SJSA1 (cell line): Measurements from ENCODE around the gene CENPV. TPM values are rescaled to one million over a fixed set of nuclear protein-coding genes. Genes with fewer than 3 reads are reported as not detected.
A peak's percentile ranks its signal among the peaks of the same experiment; 100 is the strongest.

Experiments
- DNase-seq, 2 experiments: peaks; one replicate each; pipeline ENCODE4 v3.0.0-alpha.2; 2015 to 2020; ENCODE audit warnings: low spot score in 2 of 2, low read depth in 1 of 2
- H3K27ac ChIP-seq: fragments of 250-450 bp; sonication (Bioruptor Pico); 2 replicates; pipeline ENCODE4 v1.5.1; 2020; ENCODE audit warnings: mild to moderate bottlenecking, moderate library complexity
- H3K27me3 ChIP-seq: fragments of 250-450 bp; sonication (Bioruptor Pico); replicated peaks from 2 replicates; pipeline ENCODE4 v1.5.1; 2020; ENCODE audit warnings: mild to moderate bottlenecking, moderate library complexity
- H3K36me3 ChIP-seq: fragments of 250-450 bp; sonication (Bioruptor Pico); 2 replicates; pipeline ENCODE4 v1.5.1; 2020; ENCODE audit warnings: mild to moderate bottlenecking
- H3K4me1 ChIP-seq: fragments of 250-450 bp; sonication (Bioruptor Pico); replicated peaks from 2 replicates; pipeline ENCODE4 v1.6.1; 2021; ENCODE audit warnings: mild to moderate bottlenecking
- H3K4me3 ChIP-seq: fragments of 250-450 bp; sonication (Bioruptor Pico); 2 replicates; pipeline ENCODE4 v1.5.1; 2020; ENCODE audit warnings: mild to moderate bottlenecking
- H3K9me3 ChIP-seq: fragments of 250-450 bp; sonication (Bioruptor Pico); replicated peaks from 2 replicates; pipeline ENCODE4 v1.5.1; 2020; ENCODE audit warnings: mild to moderate bottlenecking
- total RNA-seq: library from RNA; depleted of rRNA; stranded (reverse); fragments of >200 nt; shearing (Covaris generic); gene quantifications from 2 replicates; pipeline ENCODE4 v1.2.3, GENCODE V29; 2014

Gene CENPV
- total RNA-seq, 1 experiment from 2014 or later = 48.3 TPM

DNA sequence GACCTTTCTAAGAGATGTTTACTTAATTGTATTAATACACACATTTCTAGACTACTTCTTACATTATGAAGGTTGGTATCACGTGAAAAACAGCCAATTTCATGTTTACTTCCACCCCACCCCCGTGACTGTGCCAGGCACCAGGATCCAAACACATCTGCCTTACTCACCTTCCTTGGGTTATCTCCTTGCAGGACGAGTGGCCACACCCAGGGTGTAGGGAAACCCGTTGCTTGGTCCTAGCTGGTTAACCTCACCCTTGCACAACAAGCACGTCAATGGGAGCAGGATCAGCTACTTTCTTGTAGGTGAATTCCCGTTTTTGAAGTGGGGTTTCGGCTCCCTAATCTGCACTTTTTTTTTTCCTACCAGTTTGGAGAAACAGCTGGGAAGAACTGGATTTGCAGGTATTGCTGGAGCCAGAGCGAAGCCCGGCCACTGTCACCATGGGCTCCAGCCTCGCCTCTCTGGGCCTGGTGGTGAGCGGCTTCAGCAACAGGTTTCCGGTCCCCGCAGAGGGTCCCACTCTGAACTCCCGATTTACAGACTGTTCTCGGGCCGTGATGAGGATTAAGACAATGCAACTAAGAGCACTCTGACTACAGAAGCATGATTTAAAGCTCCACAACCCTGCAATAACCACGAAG, 25.5 kb upstream of the CENPV start:
- H3K9me3 ChIP-seq = no peaks in the 10 kb centered on the region
- no peak overlapping the region for H3K4me3 ChIP-seq
- H3K27me3 ChIP-seq = no peaks in the 10 kb centered on the region
- H3K4me1 ChIP-seq = peaks cover 14% of the 10 kb centered on the region
- no peak overlapping the region for H3K27ac ChIP-seq
- peaks cover 20% of the 10 kb centered on the region for H3K36me3 ChIP-seq
- DNase-seq = no peak

DNA sequence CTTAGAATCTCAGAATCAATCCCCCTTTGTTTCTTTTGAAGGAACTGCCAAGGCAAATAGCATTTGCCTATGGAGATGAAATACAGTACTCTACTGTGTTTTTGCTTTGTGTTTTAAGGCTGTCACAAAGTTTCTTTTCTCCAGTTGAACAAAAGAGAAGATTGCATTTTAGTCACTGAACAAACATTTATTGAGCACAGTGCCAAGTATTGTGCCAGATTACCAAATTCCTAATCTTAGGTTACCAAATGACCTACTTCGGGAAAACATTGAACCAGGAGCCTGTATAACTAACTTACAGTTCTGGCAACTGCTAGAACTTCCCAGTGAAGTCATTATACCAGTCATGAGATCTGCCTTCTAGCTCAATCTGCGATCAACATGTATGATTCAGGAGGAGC, 24.7 kb upstream of the CENPV start:
- H3K4me1 ChIP-seq = peaks cover 14% of the 10 kb centered on the region
- no peak overlapping the region for H3K4me3 ChIP-seq
- H3K36me3 ChIP-seq = peaks cover 12% of the 10 kb centered on the region
- no peak overlapping the region for H3K27ac ChIP-seq
- peak in 1 of 2 experiments; percentile 7 for DNase-seq
- H3K27me3 ChIP-seq = no peaks in the 10 kb centered on the region
- H3K9me3 ChIP-seq = no peaks in the 10 kb centered on the region

DNA sequence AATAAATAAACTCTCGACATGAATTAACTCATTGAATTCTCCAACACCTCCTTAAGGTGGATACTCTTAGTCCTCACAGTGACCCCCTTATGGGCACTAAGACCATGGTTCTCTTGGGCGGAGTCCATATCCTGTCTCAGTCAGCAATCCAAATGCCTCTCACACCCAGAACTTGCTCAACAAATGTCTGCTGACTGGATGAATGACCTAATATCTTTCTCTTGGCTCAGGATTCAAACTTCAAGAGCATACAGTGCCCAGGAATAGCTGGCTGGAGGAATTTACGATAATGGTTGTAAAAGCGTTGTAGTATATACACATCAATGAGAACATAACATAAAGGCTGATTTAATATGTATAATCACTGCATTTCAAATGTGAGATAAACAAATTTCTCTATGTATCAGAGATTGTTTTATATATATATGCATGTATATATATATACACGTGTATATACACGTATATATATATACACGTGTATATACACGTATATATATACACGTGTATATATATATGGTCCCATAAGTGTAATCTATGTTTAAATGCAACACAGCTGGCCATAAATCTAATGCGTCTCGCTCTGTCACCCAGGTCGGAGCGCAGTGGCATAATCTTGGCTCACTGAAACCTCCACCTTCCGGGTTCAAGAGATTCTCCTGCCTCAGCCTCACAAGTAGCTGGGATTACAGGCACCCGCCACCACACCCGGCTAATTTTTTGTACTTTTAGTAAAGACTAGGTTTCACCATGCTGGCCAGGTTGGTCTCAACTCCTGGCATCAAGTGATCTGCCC, 21.1 kb upstream of the CENPV start:
- H3K27ac ChIP-seq = no peak overlapping the region
- no peak overlapping the region for H3K4me3 ChIP-seq
- H3K9me3 ChIP-seq = no peaks in the 10 kb centered on the region
- peaks cover 4% of the 10 kb centered on the region; the same call in 1 of the 2 replicates for H3K4me1 ChIP-seq
- DNase-seq = no peak
- H3K36me3 ChIP-seq = no peaks in the 10 kb centered on the region
- no peaks in the 10 kb centered on the region for H3K27me3 ChIP-seq

DNA sequence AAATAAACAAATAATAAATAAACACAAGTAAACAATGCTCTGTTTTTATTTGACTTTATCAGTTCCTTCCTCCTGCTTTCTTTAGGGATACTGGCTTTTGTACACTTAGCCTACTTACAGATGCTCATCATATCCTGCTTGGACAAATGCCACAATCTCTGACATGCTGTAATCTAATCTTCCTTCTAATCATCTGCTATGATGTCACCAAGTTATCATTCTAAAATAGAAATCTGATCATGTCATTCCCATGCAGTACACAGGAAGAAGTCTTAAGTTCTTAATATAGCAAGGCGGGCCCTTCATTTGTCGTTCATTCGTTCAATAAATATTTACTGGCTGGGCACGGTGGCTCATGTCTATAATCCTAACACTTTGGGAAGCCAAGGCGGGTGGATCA, 18.5 kb upstream of the CENPV start:
- no peak for DNase-seq
- no peaks in the 10 kb centered on the region for H3K9me3 ChIP-seq
- no peaks in the 10 kb centered on the region for H3K4me1 ChIP-seq
- H3K27me3 ChIP-seq = no peaks in the 10 kb centered on the region
- H3K36me3 ChIP-seq = no peaks in the 10 kb centered on the region
- no peak overlapping the region for H3K4me3 ChIP-seq
- no peak overlapping the region for H3K27ac ChIP-seq

DNA sequence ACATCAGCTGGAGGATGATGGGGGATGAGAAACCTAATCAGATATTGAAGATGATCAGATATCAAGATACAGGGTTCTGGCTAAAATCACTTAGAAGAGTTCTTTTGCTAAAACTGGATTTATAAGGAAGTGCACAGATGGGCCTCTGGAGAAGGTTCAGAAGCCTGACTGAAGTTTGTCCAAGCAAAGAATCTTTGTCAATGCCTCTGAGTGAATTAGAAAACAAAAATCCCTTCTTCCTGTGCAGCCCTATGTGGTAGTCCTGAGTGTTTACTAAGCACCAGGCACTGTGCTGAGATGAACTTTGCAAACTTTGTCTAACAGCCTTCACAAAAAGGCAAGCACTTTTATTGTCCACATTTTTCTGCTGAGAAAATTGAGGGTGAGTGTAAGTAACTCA, 11.4 kb upstream of the CENPV start:
- no peak overlapping the region for H3K27ac ChIP-seq
- H3K4me3 ChIP-seq = no peak overlapping the region
- no peaks in the 10 kb centered on the region for H3K4me1 ChIP-seq

DNA sequence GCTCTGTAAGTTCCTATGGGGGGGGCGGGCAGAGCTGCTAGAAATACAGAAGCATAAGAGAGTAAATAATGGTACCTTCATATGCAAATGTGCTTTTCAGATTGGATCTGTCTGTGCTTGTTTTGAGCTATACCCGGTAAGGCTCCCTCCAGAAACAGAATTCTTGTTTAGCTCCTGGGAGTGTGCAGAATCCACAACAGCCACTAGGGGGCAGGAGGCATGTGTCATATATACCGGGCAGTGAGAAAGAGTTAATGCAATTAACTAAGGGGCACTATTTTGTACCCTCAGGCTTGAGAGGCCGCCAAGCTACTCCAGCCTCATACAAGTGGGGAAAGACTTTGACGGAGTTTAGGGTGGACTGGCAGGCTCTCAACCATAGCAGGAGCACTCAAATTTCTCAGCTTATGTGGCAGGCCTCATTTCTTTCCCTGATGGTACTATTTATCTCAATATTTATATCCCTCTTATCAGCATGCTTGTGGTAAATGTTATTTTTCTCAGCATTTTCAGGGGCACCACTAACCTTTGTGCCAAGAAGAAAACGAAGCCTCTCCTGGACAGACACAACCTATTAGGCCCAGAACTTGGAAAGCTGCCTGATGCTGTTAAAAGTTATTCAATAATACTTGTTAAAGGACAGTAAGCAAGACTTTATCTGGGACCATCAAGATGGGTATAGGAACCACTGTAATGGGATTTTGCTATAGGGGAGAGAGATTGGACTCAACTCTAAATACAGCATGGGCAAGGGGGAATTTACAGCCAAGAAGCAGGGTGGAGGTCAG, 10.7 kb upstream of the CENPV start:
- DNase-seq = peak; percentile 50 to 72
- Histone ChIP-seq H3K27ac (no peak overlapping the region), H3K36me3 (no peaks in the 10 kb centered on the region), H3K9me3 (no peaks in the 10 kb centered on the region), H3K4me1 (no peaks in the 10 kb centered on the region), H3K27me3 (no peaks in the 10 kb centered on the region), H3K4me3 (no peak overlapping the region)

More for the DNA sequence above, 11.4 kb upstream of the CENPV start:
- no peaks in the 10 kb centered on the region for H3K27me3 ChIP-seq
- DNase-seq = no peak
- H3K9me3 ChIP-seq = no peaks in the 10 kb centered on the region
- no peaks in the 10 kb centered on the region for H3K36me3 ChIP-seq

DNA sequence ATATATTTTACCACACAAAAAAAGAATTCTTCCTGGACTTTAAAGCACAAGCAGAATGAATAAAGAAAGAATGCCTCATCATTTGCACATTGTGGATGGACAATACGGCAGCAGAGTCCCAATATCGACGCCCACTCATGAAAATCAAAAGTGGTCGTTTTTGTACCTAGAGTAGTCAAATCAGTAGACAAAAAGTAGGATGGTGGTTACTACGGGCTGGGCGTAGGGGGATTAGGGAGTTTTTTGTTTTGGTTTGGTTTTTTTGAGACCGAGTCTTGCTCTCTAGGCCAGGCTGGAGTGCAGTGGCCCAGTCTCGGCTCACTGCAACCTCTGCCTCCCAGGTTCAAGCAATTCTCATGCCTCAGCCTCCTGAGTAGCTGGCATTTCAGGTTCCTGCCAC, 8.6 kb upstream of the CENPV start:
- Histone ChIP-seq H3K9me3 (no peaks in the 10 kb centered on the region), H3K36me3 (no peaks in the 10 kb centered on the region), H3K27me3 (no peaks in the 10 kb centered on the region), H3K4me3 (no peak overlapping the region), H3K4me1 (no peaks in the 10 kb centered on the region), H3K27ac (no peak overlapping the region)
- no peak for DNase-seq

DNA sequence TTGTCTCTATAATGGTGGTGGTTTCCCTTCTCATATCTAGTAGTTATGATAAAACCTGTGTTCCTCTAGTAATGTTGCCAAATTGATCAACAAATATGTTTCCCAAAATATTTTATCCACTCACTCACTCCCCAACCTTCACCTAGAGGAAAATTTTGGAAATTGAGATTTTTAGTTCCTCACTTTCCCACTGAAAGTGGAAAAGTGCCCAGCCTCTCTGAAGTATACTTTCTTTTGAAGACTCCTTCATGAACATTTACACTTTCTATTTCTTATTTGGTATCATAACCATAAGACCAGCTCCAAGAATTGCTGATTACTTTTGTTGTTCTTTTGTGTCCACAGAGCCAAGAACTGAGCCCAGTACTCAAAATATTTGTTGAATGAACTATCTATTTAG, 5.1 kb upstream of the CENPV start:
- Histone ChIP-seq H3K27ac (no peak overlapping the region), H3K4me1 (peaks cover 3% of the 10 kb centered on the region; the same call in 1 of the 2 replicates), H3K27me3 (no peaks in the 10 kb centered on the region), H3K36me3 (no peaks in the 10 kb centered on the region), H3K4me3 (no peak overlapping the region), H3K9me3 (no peaks in the 10 kb centered on the region)
- no peak for DNase-seq

DNA sequence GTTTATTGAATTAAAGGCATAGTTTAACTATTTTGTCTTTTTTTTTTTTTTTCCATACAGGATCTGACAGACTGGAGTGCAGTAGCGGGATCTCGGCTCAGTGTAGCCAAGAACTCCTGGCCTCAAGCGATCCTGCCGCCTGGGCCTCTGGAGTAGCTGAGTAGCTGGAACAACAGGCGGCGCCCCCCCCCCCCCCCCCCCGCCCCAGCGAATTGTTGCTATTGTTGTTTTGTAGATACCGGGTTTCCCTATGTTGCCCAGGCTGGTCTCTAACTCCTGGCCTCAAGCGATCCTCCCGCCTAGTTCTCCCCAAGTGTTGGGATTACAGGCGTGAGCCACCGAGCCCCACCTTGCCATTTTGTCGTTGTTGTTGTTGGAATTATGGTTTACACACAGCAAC, 1.3 kb upstream of the CENPV start:
- Histone ChIP-seq H3K4me3 (no peak overlapping the region), H3K9me3 (no peaks in the 10 kb centered on the region; the same call in 1 of the 2 replicates), H3K27me3 (no peaks in the 10 kb centered on the region), H3K27ac (no peak overlapping the region), H3K4me1 (peaks cover 18% of the 10 kb centered on the region), H3K36me3 (peaks cover 10% of the 10 kb centered on the region)
- DNase-seq = no peak

DNA sequence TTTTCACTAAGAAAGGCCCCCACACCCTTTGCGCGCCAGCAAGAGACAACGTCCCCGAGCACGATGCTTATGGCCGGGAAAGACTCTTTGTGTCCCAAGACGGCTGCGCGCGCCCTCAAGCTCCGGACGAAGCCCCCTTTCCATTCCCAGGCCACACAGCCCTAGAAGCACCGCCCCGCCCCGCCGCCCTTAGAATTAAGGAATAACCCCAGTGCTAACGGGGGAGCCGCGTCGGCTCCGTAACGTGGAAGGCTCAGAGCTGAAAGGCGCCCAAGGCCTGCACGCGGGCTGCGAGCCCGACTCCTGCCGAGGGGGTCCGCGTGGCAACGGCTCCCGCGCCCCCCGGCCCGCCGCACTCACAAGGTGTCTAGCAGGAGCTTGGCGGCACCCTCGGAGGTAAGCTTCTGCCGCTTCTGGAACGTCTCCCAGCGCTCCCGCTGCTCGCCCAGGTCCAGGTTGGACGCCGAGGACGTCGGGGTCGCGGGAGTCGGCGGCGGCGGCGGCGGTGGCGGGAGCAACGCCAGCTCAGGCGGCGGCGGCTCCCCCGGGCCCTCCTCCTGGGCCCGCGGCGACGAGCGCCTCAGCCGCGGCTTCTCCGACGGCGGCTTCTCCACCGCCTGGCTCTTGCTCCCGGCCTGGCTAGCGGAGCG, 477 bp downstream of the CENPV start:
- peak overlapping the region; percentile 94 for H3K4me3 ChIP-seq

DNA sequence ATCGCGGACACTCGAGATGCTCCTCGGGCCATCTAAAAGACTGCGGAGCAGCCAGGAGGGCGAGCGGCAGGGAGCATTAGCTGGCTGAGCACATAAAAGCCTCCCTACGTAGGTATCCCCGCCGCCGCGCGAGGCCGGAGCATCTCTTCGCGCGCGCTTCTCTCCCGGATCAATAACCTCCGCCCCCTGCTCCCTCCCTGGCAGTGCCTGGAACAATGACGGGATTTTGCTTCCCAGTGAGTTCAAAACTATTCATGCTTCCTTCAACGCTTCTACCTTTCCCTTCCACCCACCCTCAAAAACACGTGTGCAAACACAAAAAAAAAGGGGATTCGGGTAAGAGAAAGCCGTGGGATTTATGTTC, 984 bp downstream of the CENPV start:
- no peaks in the 10 kb centered on the region; the same call in 1 of the 2 replicates for H3K9me3 ChIP-seq
- H3K4me3 ChIP-seq = peak overlapping the region; percentile 94
- H3K27me3 ChIP-seq = no peaks in the 10 kb centered on the region
- H3K27ac ChIP-seq = 0 out of 2 replicates have a peak overlapping the region, but pooled peaks have one; percentile 16
- peak in 1 of 2 experiments; percentile 44 for DNase-seq
- H3K36me3 ChIP-seq = peaks cover 10% of the 10 kb centered on the region
- peaks cover 18% of the 10 kb centered on the region for H3K4me1 ChIP-seq

More for the DNA sequence above, 477 bp downstream of the CENPV start:
- peaks cover 18% of the 10 kb centered on the region for H3K4me1 ChIP-seq
- peak overlapping the region; percentile 16; the same call in 1 of the 2 replicates for H3K27ac ChIP-seq
- peaks cover 10% of the 10 kb centered on the region for H3K36me3 ChIP-seq
- DNase-seq = peak; percentile 46 to 62
- H3K9me3 ChIP-seq = no peaks in the 10 kb centered on the region; the same call in 1 of the 2 replicates
- H3K27me3 ChIP-seq = no peaks in the 10 kb centered on the region

DNA sequence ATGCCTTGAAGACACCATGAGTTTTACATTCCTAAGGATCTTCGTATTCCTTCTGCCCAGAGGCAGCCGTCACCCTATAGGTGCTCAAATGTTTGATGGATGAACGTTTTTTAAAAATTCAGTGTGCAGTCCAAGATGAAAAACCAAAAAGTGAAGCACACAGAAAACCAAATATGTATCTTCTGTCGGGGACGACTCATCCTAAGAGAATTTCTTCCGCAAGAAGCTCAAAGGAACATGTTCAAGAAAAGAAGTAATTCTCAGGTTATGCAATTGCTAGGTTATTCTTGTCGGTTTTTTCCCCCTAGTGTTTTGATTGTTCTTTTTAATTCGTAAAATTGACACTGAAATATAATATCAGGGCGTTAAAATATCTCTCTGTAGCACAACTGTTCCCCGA, 1.4 kb downstream of the CENPV start:
- DNase-seq = no peak
- Histone ChIP-seq H3K4me1 (peaks cover 18% of the 10 kb centered on the region), H3K27me3 (no peaks in the 10 kb centered on the region), H3K4me3 (peak overlapping the region; percentile 94), H3K36me3 (peaks cover 10% of the 10 kb centered on the region), H3K27ac (no peak overlapping the region), H3K9me3 (no peaks in the 10 kb centered on the region; the same call in 1 of the 2 replicates)

DNA sequence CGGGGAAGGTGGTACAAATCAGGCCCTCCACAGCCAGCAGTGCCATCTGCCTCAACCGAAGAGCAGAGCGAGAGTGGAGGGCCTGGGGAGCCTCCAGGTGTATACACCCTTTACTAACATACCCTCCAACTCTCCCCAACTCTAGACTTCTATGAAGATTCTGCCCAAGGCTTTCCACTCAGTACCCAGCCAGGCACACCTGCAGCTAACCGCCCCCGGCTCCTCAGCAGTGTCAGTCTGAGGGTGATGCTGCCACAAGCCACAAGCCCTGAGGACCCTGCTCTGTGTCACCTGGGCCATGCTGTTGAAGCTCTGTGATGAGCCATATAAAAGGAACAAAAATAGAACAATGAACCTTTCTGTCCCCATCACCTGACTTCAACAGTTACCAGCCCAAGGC, 3.8 kb downstream of the CENPV start:
- no peak for DNase-seq
- no peak overlapping the region for H3K27ac ChIP-seq
- H3K4me3 ChIP-seq = no peak overlapping the region
- H3K36me3 ChIP-seq = peaks cover 13% of the 10 kb centered on the region
- peaks cover 18% of the 10 kb centered on the region for H3K4me1 ChIP-seq
- H3K27me3 ChIP-seq = no peaks in the 10 kb centered on the region
- no peaks in the 10 kb centered on the region; the same call in 1 of the 2 replicates for H3K9me3 ChIP-seq
